ENCODE results near the gene CREB3L1. TPM values are rescaled to one million over a fixed set of nuclear protein-coding genes. Genes with fewer than 3 reads are reported as not detected.

CREB3L1 gene
- total and polyA plus RNA-seq, 2 experiments from 2014 or later = 8.5 to 10.4 TPM

DNA sequence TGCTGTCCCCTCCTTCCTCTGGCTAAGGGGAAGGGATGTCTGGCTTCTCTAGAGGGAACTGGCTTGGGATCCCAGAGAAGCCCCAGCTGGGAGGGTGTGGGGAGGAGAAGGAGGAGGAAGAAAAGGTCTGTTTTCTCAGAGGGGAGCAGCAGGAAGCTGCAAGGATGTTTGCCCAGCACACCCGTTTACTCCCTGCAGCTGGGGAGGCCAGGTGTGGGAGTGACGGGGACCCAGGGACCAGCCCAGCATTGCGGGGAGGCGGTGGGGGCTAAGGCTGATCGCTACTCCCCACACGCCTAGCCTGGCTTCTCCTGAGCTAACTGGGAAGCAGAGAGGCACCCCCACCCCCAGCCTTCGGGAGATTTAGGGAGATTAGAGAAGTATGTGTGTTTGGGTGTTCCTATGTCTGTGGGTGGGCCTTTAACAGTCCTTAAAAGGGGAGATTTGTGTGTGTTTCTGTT lies 3.9 kb downstream of the CREB3L1 start:
- no peak overlapping the region for H3K27ac Mint-ChIP-seq
- TF ChIP-seq CTCF (conservative IDR thresholded peaks at IDR 0.05; ENCODE audit: low read depth in 2 of 2) (no peak), POLR2AphosphoS5 (IDR thresholded peaks at IDR 0.05; ENCODE audit: low read depth) (no peak), ZNF331 (CRISPR knock-in tag; IDR thresholded peaks at IDR 0.05; ENCODE audit: low read depth) (no peak), JUNB (IDR thresholded peaks at IDR 0.05; ENCODE audit: unreplicated experiment) (no peak), EZH2 (IDR thresholded peaks at IDR 0.05; ENCODE audit: low read depth, unreplicated experiment) (no peak)
- ATAC-seq (peak; percentile 17), DNase-seq (ENCODE audit: low spot score) (peak; percentile 62)
- Histone ChIP-seq H3K36me3 (ENCODE audit: insufficient read depth) (no peaks in the 10 kb centered on the region), H3K27ac (ENCODE audit: low read depth) (peak overlapping the region; percentile 86), H3K4me2 (peak overlapping the region; percentile 74), H3K27me3 (ENCODE audit: insufficient read depth) (0 out of 2 replicates have a peak, but pooled peaks cover 2% of the 10 kb centered on the region), H2AFZ (peak overlapping the region; percentile 2; the same call in 1 of the 2 replicates), H3K9me2 (ENCODE audit: insufficient read depth) (peaks cover 4% of the 10 kb centered on the region; the same call in 1 of the 2 replicates), H3K4me1 (ENCODE audit: insufficient read depth) (peaks cover 51% of the 10 kb centered on the region), H3K4me3 (peak overlapping the region; percentile 37), H3F3A (replicated peaks; ENCODE audit: low read depth) (peaks cover 21% of the 10 kb centered on the region), H3K79me2 (replicated peaks; ENCODE audit: insufficient read depth) (0 out of 2 replicates have a peak, but pooled peaks cover 5% of the 10 kb centered on the region), H4K20me1 (replicated peaks; ENCODE audit: insufficient read depth) (no peaks in the 10 kb centered on the region)
- peaks cover 21% of the 10 kb centered on the region for H3K27me3 Mint-ChIP-seq (ENCODE audit: insufficient read depth, low read depth, poor library complexity)
- no peaks in the 10 kb centered on the region; the same call in 2 of the 3 replicates for H3K9me3 Mint-ChIP-seq
- H3K4me1 Mint-ChIP-seq = peaks cover 50% of the 10 kb centered on the region
- H3K36me3 Mint-ChIP-seq (ENCODE audit: low read depth) = no peaks in the 10 kb centered on the region
- peak overlapping the region; percentile 45 for H3K4me3 Mint-ChIP-seq

DNA sequence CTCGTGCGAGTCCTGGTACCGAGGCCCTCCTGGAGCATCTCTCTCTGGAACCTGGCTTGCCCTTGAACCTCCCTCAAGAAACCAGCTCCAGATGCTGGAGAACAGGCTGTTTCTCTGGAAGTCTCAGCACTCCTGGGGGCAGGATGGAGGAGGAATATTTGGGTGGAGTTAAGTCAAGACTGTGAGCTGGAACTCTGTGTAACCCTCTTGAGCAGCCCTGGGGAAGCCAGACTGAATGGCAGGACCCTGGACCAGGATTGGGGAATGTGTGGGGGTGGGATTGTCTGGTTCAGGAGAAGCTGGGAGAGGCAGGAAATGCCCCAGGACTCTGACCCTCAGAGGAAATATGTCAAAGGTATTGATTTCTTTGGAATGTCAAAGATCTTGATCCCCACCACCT lies 7.7 kb downstream of the CREB3L1 start:
- H2AFZ ChIP-seq = no peak overlapping the region
- Mint-ChIP-seq H3K9me3 (no peaks in the 10 kb centered on the region), H3K36me3 (ENCODE audit: low read depth) (no peaks in the 10 kb centered on the region; the same call in 2 of the 3 replicates), H3K27ac (no peak overlapping the region), H3K4me3 (no peak overlapping the region), H3K4me1 (peaks cover 40% of the 10 kb centered on the region), H3K27me3 (ENCODE audit: insufficient read depth, low read depth, poor library complexity) (peaks cover 20% of the 10 kb centered on the region)
- DNase-seq (ENCODE audit: low spot score) (no peak), ATAC-seq (no peak)
- H3K27ac ChIP-seq (ENCODE audit: low read depth) = no peak overlapping the region
- peaks cover 9% of the 10 kb centered on the region; the same call in 1 of the 2 replicates for H3F3A ChIP-seq (replicated peaks; ENCODE audit: low read depth)
- H3K4me1 ChIP-seq (ENCODE audit: insufficient read depth) = peaks cover 42% of the 10 kb centered on the region
- H3K9me2 ChIP-seq (ENCODE audit: insufficient read depth) = peaks cover 4% of the 10 kb centered on the region; the same call in 1 of the 2 replicates
- no peaks in the 10 kb centered on the region for H4K20me1 ChIP-seq (replicated peaks; ENCODE audit: insufficient read depth)
- H3K4me3 ChIP-seq = no peak overlapping the region
- H3K4me2 ChIP-seq = 0 out of 2 replicates have a peak overlapping the region, but pooled peaks have one; percentile 48
- H3K79me2 ChIP-seq (replicated peaks; ENCODE audit: insufficient read depth) = no peaks in the 10 kb centered on the region
- H3K36me3 ChIP-seq (ENCODE audit: insufficient read depth) = no peaks in the 10 kb centered on the region
- H3K27me3 ChIP-seq (ENCODE audit: insufficient read depth) = no peaks in the 10 kb centered on the region
- TF ChIP-seq ETS1 (IDR thresholded peaks at IDR 0.05) (no peak), POLR2AphosphoS5 (IDR thresholded peaks at IDR 0.05; ENCODE audit: low read depth) (no peak), CTCF (conservative IDR thresholded peaks at IDR 0.05; ENCODE audit: low read depth in 2 of 2) (no peak), JUNB (IDR thresholded peaks at IDR 0.05; ENCODE audit: unreplicated experiment) (no peak), STAT1 (IDR thresholded peaks at IDR 0.05; ENCODE audit: unreplicated experiment) (no peak), NANOG (IDR thresholded peaks at IDR 0.05; ENCODE audit: borderline replicate concordance) (no peak)
- TF ChIP-seq, protein P1, sequence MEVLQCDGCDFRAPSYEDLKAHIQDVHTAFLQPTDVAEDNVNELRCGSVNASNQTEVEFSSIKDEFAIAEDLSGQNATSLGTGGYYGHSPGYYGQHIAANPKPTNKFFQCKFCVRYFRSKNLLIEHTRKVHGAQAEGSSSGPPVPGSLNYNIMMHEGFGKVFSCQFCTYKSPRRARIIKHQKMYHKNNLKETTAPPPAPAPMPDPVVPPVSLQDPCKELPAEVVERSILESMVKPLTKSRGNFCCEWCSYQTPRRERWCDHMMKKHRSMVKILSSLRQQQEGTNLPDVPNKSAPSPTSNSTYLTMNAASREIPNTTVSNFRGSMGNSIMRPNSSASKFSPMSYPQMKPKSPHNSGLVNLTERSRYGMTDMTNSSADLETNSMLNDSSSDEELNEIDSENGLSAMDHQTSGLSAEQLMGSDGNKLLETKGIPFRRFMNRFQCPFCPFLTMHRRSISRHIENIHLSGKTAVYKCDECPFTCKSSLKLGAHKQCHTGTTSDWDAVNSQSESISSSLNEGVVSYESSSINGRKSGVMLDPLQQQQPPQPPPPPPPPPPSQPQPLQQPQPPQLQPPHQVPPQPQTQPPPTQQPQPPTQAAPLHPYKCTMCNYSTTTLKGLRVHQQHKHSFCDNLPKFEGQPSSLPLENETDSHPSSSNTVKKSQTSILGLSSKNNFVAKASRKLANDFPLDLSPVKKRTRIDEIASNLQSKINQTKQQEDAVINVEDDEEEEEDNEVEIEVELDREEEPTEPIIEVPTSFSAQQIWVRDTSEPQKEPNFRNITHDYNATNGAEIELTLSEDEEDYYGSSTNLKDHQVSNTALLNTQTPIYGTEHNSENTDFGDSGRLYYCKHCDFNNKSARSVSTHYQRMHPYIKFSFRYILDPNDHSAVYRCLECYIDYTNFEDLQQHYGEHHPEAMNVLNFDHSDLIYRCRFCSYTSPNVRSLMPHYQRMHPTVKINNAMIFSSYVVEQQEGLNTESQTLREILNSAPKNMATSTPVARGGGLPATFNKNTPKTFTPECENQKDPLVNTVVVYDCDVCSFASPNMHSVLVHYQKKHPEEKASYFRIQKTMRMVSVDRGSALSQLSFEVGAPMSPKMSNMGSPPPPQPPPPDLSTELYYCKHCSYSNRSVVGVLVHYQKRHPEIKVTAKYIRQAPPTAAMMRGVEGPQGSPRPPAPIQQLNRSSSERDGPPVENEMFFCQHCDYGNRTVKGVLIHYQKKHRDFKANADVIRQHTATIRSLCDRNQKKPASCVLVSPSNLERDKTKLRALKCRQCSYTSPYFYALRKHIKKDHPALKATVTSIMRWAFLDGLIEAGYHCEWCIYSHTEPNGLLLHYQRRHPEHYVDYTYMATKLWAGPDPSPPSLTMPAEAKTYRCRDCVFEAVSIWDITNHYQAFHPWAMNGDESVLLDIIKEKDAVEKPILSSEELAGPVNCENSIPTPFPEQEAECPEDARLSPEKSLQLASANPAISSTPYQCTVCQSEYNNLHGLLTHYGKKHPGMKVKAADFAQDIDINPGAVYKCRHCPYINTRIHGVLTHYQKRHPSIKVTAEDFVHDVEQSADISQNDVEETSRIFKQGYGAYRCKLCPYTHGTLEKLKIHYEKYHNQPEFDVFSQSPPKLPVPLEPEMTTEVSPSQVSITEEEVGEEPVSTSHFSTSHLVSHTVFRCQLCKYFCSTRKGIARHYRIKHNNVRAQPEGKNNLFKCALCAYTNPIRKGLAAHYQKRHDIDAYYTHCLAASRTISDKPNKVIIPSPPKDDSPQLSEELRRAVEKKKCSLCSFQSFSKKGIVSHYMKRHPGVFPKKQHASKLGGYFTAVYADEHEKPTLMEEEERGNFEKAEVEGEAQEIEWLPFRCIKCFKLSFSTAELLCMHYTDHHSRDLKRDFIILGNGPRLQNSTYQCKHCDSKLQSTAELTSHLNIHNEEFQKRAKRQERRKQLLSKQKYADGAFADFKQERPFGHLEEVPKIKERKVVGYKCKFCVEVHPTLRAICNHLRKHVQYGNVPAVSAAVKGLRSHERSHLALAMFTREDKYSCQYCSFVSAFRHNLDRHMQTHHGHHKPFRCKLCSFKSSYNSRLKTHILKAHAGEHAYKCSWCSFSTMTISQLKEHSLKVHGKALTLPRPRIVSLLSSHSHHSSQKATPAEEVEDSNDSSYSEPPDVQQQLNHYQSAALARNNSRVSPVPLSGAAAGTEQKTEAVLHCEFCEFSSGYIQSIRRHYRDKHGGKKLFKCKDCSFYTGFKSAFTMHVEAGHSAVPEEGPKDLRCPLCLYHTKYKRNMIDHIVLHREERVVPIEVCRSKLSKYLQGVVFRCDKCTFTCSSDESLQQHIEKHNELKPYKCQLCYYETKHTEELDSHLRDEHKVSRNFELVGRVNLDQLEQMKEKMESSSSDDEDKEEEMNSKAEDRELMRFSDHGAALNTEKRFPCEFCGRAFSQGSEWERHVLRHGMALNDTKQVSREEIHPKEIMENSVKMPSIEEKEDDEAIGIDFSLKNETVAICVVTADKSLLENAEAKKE (CRISPR knock-in tag; IDR thresholded peaks at IDR 0.05) = no peak

Measured in GM23338 (cell line).